Suppressor macrophage (primary cell): ENCODE results near the gene MCRIP1.

Experiments
- DNase-seq, 4 experiments: peaks; one replicate each; pipeline ENCODE4 v3.0.0-alpha.2; 2020 to 2022

The MCRIP1 gene

DNA sequence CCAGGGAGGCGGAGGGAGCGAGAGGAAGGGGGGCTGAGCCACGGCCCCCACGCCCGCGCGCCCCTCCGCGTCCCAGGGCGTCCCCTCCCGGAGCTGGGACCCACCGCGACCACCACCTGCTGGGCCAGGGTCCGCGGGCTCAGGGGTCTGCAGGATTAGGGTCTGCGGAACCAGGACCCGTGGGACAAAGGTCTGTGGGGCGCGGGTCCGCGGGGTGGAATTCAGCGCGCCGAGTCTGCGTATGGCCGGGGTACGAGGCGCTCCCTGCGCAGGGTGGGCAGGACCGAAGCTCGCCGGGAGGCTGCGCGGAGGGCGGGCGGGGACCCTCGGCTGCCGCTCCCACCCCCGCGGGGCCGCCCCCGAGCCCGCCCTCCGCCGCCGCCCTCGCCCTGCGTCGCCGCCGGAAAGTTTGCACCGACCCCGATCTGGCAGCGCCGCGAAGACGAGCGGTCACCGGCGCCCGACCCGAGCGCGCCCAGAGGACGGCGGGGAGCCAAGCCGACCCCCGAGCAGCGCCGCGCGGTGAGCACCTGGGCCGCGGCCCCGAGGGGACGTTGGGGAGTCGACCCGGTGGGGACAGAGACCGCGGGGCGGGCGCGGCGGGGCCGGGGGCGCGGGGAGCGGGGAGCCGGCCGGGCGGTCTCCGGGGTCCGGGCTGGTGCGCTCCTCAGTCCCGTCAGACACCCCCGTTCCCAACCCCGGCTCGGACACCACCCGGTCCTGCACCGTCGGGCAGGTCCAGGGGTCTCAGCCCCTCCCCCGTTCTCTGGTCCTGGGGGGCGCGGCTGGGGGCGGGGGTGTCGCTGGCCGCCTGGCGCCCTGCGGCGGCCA is 29.1 kb downstream of the MCRIP1 start, which contains the start of gene GCGR:
TSS of gene GCGR (plus strand) at position 423 of the 831 bp plus-strand sequence. CDS start 4,869 bp downstream, outside the sequence.
- no peak for DNase-seq

DNA sequence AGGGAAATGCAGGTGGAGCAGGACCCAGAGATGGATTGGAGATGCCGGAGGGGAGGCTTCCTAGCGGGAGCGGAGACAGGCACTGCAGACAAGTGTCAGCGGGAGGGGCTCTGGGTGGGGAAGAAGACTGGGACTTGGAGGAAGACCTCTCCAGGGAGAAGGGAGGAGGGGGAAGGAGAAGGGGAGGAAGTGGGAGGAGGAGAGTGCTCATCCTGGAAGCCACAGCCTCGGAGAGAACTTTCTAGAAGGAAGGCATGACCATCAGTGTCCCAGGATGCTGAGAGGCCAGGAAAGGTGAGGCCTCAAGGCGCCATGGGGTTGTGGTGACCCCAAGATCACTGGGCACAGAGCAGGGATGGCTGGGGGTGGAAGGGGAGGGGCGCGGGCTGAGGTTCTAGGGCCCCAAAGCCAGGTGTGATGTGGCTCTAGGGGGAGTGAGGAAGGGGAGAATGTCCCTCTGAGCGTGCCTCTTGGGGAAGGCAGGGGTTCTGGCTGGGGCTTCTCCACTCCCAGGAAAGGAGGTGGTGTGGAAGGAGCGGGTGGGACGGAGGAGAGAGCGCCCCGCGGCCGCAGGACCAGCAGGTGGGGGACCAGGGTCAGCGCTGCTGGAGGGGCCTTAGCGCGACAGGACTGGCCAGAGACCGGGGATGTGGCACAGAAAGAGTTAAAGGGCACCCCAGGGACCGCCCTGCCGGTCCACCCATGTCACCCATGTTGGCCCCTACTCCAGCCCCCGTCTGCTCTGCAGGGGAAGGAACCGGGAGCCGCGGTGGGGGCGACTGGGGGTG is 30.0 kb downstream of the MCRIP1 start:
- no peak for DNase-seq

DNA sequence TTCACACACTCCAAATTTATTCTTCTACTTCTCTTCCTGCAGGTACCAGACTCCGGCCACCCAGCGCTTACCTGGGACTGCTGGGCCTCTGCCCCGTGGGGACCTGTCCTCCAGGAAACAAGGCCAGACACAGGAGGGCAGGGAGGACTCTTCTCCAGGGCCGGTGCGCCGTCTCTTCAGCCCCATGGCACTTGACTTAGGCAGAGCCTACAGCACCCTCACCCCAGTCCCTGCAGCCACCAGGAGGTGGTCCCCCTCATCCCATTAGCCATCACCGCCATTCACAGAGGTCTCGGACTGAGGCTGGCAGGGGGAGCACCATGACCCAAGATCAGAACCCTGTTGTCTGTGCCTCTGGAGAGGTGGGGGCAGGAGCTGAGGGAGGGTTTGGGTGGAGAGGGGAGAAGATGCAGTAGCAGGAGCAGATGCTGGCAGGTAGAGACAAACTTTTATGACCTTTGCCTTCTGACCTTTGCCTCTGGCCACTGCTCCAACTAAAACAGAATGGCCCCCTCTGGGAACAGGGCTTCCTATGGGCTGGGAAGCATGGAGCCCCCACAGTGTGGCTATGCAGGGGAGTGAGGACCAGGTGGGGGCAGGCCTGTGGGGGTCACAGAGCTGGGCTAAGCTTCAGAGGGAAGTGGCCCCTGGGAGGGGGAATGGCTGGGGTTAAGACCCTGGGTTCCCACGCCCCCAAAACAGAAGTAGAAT is 30.9 kb downstream of the MCRIP1 start:
- no peak for DNase-seq

DNA sequence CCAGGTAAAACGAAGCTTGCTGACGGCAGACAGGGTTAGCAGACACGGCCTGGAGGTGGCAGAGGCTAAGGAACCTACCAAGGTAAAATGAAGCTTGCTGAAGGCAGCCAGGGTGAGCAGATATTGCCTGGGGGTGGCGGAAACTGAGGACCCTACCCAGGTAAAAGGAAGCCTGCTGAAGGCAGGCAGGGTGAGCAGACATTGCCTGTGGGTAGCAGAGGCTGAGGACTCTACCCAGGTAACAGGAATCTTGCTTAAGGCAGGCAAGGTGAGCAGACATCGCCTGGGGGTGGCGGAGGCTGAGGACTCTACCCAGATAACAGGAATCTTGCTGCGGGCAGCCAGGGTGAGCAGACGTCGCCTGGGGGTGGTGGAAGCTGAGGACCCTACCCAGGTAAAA is 31.8 kb downstream of the MCRIP1 start:
- DNase-seq = no peak

DNA sequence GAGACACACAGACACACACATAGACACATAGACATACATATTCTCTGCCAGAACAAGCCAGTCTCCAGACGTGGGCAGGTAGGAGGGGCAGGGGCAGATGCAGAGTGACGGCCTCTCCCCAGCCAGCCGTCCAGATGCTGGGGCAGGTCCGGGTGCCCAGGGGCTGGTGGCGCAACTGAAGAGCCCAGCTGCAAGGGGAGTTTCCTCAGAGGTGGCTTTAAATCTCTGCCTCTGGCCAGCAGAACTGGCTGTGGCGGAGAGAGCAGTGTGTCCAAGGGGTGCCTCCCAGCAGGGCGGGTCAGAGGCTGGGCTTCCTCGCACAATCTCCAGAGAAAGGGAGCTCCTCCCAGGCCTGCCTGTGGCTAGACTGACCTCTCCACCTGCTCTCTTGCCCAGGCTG is 38.6 kb downstream of the MCRIP1 start:
- peak in 2 of 4 experiments; percentile 31 to 44 for DNase-seq

DNA sequence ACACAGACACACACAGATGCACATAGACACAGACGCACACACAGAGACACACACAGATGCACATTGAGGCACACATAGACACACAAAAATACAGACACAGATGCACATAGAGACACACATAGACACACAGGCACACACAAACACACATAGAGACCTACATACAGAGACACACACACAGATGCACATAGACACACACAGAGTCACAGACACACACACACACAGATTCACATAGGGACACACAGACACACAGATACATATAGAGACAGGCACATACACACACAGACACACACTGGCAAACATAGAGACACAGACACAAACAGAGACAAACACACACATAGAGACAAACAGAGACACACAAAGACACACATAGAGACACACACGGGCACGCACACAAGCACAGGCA is 39.0 kb downstream of the MCRIP1 start:
- no peak for DNase-seq

DNA sequence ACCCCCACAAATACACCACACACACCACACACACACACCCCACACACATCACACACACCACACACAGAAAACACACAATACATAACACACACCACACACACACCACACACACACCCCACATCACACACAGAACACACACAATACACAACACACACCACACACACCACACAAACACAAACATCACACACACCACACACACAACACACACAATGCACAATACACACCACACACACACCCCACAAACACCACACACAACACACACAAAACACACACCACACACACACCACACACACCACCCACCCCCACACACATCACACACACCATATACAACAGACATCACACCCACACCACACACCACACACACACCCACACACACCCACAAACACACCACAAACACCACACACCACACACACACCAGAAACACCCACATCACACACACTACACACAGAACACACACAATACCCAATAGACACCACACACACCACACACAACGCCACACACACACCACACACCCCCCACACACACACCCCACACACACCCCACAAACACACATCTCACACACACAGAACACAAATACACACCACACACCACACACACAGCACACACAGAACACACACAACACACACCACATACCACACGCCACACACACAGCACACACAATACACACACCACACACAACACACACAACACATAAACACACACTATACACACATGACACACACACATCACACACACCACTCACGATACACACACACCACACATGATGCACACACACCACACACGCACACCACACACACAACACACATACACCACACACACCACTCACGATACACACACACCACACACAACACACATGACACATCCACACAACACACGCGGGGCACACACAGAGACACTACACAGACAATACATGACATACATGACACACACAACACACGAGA is 40.1 kb downstream of the MCRIP1 start:
- no peak for DNase-seq
